CD4-positive, alpha-beta T cell treated with Interferon gamma for 1 hour (primary cell): ENCODE data around the gene PIK3R1.

Experiments
- DNase-seq: peaks from one replicate; pipeline ENCODE4 v3.0.0-alpha.2; 2020

PIK3R1 gene

GRCh38 chr5:68303754-68304420 lies 88.3 kb downstream of the PIK3R1 start:
- DNase-seq: no peak

- DNase-seq: no peak
These were observed 89.0 kb downstream of the PIK3R1 start for GRCh38 chr5:68304421-68305052.

- no peak for DNase-seq
These were observed 89.8 kb downstream of the PIK3R1 start for GRCh38 chr5:68305223-68305870.

- DNase-seq: no peak
These were observed 90.9 kb downstream of the PIK3R1 start for GRCh38 chr5:68306361-68307014.

- DNase-seq: no peak
These were observed 97.8 kb downstream of the PIK3R1 start for GRCh38 chr5:68313336-68313735.

GRCh38 chr5:68314465-68314864 lies 98.9 kb downstream of the PIK3R1 start:
- no peak for DNase-seq

GRCh38 chr5:68315679-68316271 lies 100.2 kb downstream of the PIK3R1 start:
- DNase-seq: peak; percentile 17

GRCh38 chr5:68316469-68316868 lies 100.9 kb downstream of the PIK3R1 start:
- DNase-seq: no peak

- DNase-seq: no peak
These were observed 102.1 kb downstream of the PIK3R1 start for GRCh38 chr5:68317646-68318045.

GRCh38 chr5:68318955-68319705 lies 103.6 kb downstream of the PIK3R1 start:
- DNase-seq: no peak

- no peak for DNase-seq
These were observed 104.3 kb downstream of the PIK3R1 start for GRCh38 chr5:68319706-68320412.

- DNase-seq: no peak
These were observed 104.9 kb downstream of the PIK3R1 start for GRCh38 chr5:68320413-68320986.

- DNase-seq: no peak
These were observed 109.6 kb downstream of the PIK3R1 start for GRCh38 chr5:68325065-68325580.

- no peak for DNase-seq
These were observed 114.1 kb downstream of the PIK3R1 start for GRCh38 chr5:68329554-68330255.

- no peak for DNase-seq
These were observed 115.0 kb downstream of the PIK3R1 start for GRCh38 chr5:68330574-68330973.

- peak; percentile 5 for DNase-seq
These were observed 115.9 kb downstream of the PIK3R1 start for GRCh38 chr5:68331192-68332079.

GRCh38 chr5:68332080-68332451 lies 116.5 kb downstream of the PIK3R1 start:
- no peak for DNase-seq

- no peak for DNase-seq
These were observed 117.0 kb downstream of the PIK3R1 start for GRCh38 chr5:68332556-68332955.
